ENCODE results near the gene HDAC4. TPM values are rescaled to one million over a fixed set of nuclear protein-coding genes. Genes with fewer than 3 reads are reported as not detected.
A peak's percentile ranks its signal among the peaks of the same experiment; 100 is the strongest.

The HDAC4 gene
- total RNA-seq, 4 donors from 2014 or later = 21.6 to 72.7 (median 35.2) TPM

GRCh38 chr2:239101807-239102206 lies 299.0 kb downstream of the HDAC4 start:
- Histone ChIP-seq H3K36me3 (peaks cover 17 to 98% (median 29%) of the 10 kb centered on the region in 3 donors), H3K27ac (no peak overlapping the region), H3K27me3 (no peaks in the 10 kb centered on the region), H3K9me3 (no peaks in the 10 kb centered on the region), H3K4me1 (peaks cover 0 to 6% (median 0%) of the 10 kb centered on the region in 3 donors), H3K4me3 (no peak overlapping the region)
- no peak for DNase-seq
- no CpG with 5 or more reads among the region's 24 CpGs for WGBS, 2 donors
- TF ChIP-seq CTCF (IDR thresholded peaks at IDR 0.05) = no peak
- no peak for TF ChIP-seq POLR2A (IDR thresholded peaks at IDR 0.05)
- intact Hi-C loops (cut with DNase I) = no loop called here

DNA sequence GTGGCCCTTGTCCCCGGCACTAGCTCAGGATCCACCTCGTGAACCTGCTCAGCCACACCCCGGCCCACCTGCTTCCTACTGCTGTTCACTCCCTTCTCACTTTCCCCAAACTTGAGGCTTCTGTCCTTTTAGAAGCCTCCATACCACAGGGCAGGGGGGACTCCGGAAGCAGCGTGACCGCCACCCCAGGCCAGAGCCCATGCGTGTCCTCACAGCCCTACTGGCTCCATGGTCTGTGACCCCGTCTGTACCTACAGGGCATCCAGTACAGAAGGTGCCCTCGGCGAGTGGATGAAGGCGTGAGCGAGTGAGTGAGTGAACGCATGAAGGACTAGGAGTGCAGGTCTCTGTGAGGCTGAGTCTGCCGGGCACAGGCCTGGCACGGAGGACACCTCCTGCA lies 299.7 kb downstream of the HDAC4 start:
- no peak overlapping the region for H3K27ac ChIP-seq
- no peak for DNase-seq
- peaks cover 0 to 6% (median 0%) of the 10 kb centered on the region in 3 donors for H3K4me1 ChIP-seq
- H3K27me3 ChIP-seq = no peaks in the 10 kb centered on the region
- TF ChIP-seq POLR2A (IDR thresholded peaks at IDR 0.05) (no peak), CTCF (IDR thresholded peaks at IDR 0.05) (no peak)
- H3K36me3 ChIP-seq = peaks cover 10 to 93% (median 29%) of the 10 kb centered on the region in 3 donors
- 90 to 100% methylated on average over 3 to 9 of the region's 15 CpGs for WGBS, 2 donors
- no peaks in the 10 kb centered on the region for H3K9me3 ChIP-seq
- intact Hi-C loops (cut with DNase I) = no loop called here
- no peak overlapping the region for H3K4me3 ChIP-seq

GRCh38 chr2:239099474-239099873 lies 301.3 kb downstream of the HDAC4 start:
- Histone ChIP-seq H3K27ac (no peak overlapping the region), H3K4me1 (peaks cover 0 to 6% (median 0%) of the 10 kb centered on the region in 3 donors), H3K4me3 (no peak overlapping the region), H3K27me3 (no peaks in the 10 kb centered on the region), H3K36me3 (peaks cover 15 to 93% (median 30%) of the 10 kb centered on the region in 3 donors), H3K9me3 (no peaks in the 10 kb centered on the region)
- WGBS, 2 donors = 93 to 95% methylated on average over 3 to 13 of the region's 15 CpGs
- TF ChIP-seq POLR2A (IDR thresholded peaks at IDR 0.05) = no peak
- no peak for DNase-seq
- intact Hi-C loops (cut with DNase I) = no loop called here

DNA sequence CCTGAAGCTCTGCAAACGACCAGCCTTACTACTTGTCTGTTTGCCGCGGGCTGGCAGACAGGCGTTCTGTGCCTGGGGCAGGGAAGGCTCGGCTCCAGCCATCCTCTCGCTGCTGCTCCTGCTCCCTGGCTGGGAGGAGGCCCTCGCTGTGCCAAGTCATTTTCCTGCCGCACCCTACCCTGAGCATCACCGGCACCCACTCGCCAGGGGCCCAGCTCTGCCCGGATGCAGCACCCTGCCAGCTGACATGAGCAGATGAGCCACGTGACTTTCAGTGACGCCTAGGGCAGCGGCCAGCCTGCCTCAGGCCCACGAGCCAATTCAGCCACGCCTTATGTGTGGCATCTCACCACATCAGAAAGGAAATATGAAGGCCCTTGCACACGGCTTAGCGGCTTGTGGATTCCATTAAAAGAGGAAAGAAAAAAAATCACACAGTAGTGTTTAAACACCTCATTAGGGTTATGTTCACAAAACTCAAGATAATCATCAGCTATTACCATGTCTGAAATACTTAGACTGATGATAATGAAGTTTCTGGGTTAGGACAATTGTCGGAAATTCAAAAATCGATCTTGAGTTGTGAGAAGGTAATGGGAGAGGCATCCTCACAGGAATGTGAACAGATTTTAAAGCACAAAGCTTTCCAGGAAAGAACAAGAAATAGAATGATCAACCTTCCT lies 302.4 kb downstream of the HDAC4 start:
- H3K4me3 ChIP-seq = no peak overlapping the region
- H3K27me3 ChIP-seq = no peaks in the 10 kb centered on the region
- no peaks in the 10 kb centered on the region for H3K9me3 ChIP-seq
- intact Hi-C loops (cut with DNase I) = no loop called here
- H3K36me3 ChIP-seq = peaks cover 11 to 93% (median 31%) of the 10 kb centered on the region in 3 donors
- DNase-seq = no peak
- TF ChIP-seq POLR2A (IDR thresholded peaks at IDR 0.05) (no peak), CTCF (IDR thresholded peaks at IDR 0.05) (no peak)
- peak overlapping the region in 1 of 4 donors; percentile 14 for H3K27ac ChIP-seq
- 36 to 53% methylated on average over 7 of the region's 20 CpGs for whole genome bisulfite sequencing, 2 donors
- peaks cover 0 to 6% (median 0%) of the 10 kb centered on the region in 3 donors for H3K4me1 ChIP-seq

DNA sequence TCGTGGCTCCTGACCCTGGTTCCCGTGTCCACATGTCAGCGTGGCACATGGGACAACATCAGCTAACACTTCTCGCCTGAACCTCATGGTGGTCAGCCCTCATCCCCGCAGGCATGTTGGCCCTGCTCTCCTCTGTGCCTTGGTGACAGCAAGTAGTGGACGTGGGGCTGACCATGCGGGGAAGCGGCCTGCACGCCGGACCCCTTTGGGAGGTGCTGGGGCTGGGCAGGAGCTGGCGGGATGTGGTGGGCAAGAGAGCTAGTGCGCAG lies 303.5 kb downstream of the HDAC4 start:
- Histone ChIP-seq H3K27me3 (no peaks in the 10 kb centered on the region), H3K4me1 (peaks cover 0 to 6% (median 0%) of the 10 kb centered on the region in 3 donors), H3K4me3 (no peak overlapping the region), H3K9me3 (no peaks in the 10 kb centered on the region), H3K36me3 (peaks cover 8 to 93% (median 26%) of the 10 kb centered on the region in 3 donors), H3K27ac (no peak overlapping the region)
- no peak for DNase-seq
- WGBS, 2 donors = 67% methylated on average over 3 of the region's 12 CpGs; no CpG with 5 or more reads in 1 of the 2 donors
- no peak for TF ChIP-seq POLR2A (IDR thresholded peaks at IDR 0.05)
- no peak for TF ChIP-seq CTCF (IDR thresholded peaks at IDR 0.05)
- intact Hi-C loops (cut with DNase I) = no loop called here
